H1 (cell line): ENCODE results near the gene GGT5. TPM values are rescaled to one million over a fixed set of nuclear protein-coding genes. Genes with fewer than 3 reads are reported as not detected.

Experiments used
- CTCF ChIA-PET: fragments of 300-600 bp; sonication (Branson Sonifier 250); formaldehyde crosslinking; loops from one replicate; lab custom pipeline; 2021; ENCODE audit not compliant: partially characterized antibody; lab: Charles Lee
- POLR2A ChIA-PET: fragments of 300-600 bp; sonication (Branson Sonifier 250); formaldehyde crosslinking; loops from one replicate; lab custom pipeline; 2021; ENCODE audit warnings: inconsistent platforms; ENCODE audit not compliant: partially characterized antibody; lab: Charles Lee
- DNase-seq, 2 experiments: peaks; one replicate each; pipeline versions ENCODE4 v3.0.0 to v3.0.0-alpha.2; 2010 to 2022; ENCODE audit warnings: low spot score in 2 of 2, low read depth in 1 of 2, mixed read lengths in 1 of 2
- FAIRE-seq: peaks from 2 replicates; lab custom pipeline; 2011; peaks lifted over from hg19 to GRCh38; lab: Jason Lieb, UNC
- H2AFZ ChIP-seq: 2 replicates; pipeline ENCODE4 v1.8.1; 2012; ENCODE audit warnings: low read length, inconsistent platforms
- H2AK5ac ChIP-seq: 2 replicates; pipeline ENCODE4 v1.6.1; 2013; ENCODE audit warnings: low read depth, low read length
- H2BK120ac ChIP-seq: replicated peaks from 2 replicates; pipeline ENCODE3; 2013; ENCODE audit warnings: low read depth, low read length, inconsistent platforms
- H2BK12ac ChIP-seq: 2 replicates; pipeline ENCODE4 v1.6.1; 2013; ENCODE audit warnings: low read depth, low read length
- H2BK15ac ChIP-seq: 2 replicates; pipeline ENCODE4 v1.6.1; 2013; ENCODE audit warnings: low read length
- H2BK20ac ChIP-seq: 2 replicates; pipeline ENCODE4 v1.6.1; 2013; ENCODE audit warnings: low read length
- H2BK5ac ChIP-seq: 2 replicates; pipeline ENCODE4 v1.6.1; 2013; ENCODE audit warnings: low read depth, low read length
- H3K14ac ChIP-seq: 2 replicates; pipeline ENCODE4 v1.6.1; 2013; ENCODE audit warnings: inconsistent platforms; ENCODE audit not compliant: insufficient read length
- H3K18ac ChIP-seq: 2 replicates; pipeline ENCODE4 v1.6.1; 2013; ENCODE audit warnings: low read length; ENCODE audit errors: extremely low read depth
- H3K23ac ChIP-seq: 2 replicates; pipeline ENCODE4 v1.6.1; 2013; ENCODE audit warnings: inconsistent platforms; ENCODE audit not compliant: insufficient read length
- H3K23me2 ChIP-seq: 2 replicates; pipeline ENCODE4 v1.6.1; 2013; ENCODE audit warnings: low read depth, low read length
- H3K27ac ChIP-seq: 2 replicates; pipeline ENCODE4 v1.6.1; 2011; ENCODE audit warnings: low read depth, low read length, inconsistent platforms
- H3K27me3 ChIP-seq, 4 experiments: replicated peaks in 1 of 4; 1 replicate in 1 of 4; 2 replicates in 3 of 4; pipeline versions ENCODE4 v1.6.1 to v1.8.1; 2011 to 2013; ENCODE audit warnings: low read length in 3 of 4, mild to moderate bottlenecking in 3 of 4, inconsistent platforms in 2 of 4, mixed read lengths in 2 of 4, moderate library complexity in 1 of 4; ENCODE audit not compliant: control insufficient read depth in 3 of 4, insufficient read depth in 3 of 4; ENCODE audit errors: extremely low read depth in 1 of 4
- H3K36me3 ChIP-seq, 4 experiments: 2 replicates each; pipeline versions ENCODE4 v1.6.1 to v1.8.1; 2011 to 2013; ENCODE audit warnings: mild to moderate bottlenecking in 4 of 4, low read length in 3 of 4, moderate library complexity in 2 of 4, control low read depth in 1 of 4, inconsistent platforms in 1 of 4; ENCODE audit not compliant: insufficient read depth in 4 of 4, control insufficient read depth in 2 of 4
- H3K4ac ChIP-seq: replicated peaks from 2 replicates; pipeline ENCODE3; 2013; ENCODE audit warnings: low read length, low read depth, mixed read lengths, inconsistent platforms; ENCODE audit not compliant: insufficient read length
- H3K4me1 ChIP-seq, 4 experiments: replicated peaks in 1 of 4; 1 replicate in 1 of 4; 2 replicates in 3 of 4; pipeline versions ENCODE4 v1.6.1 to v1.8.1; 2011 to 2013; ENCODE audit warnings: low read length in 3 of 4, inconsistent platforms in 2 of 4, mixed read lengths in 1 of 4; ENCODE audit not compliant: insufficient read depth in 4 of 4, control insufficient read depth in 3 of 4
- H3K4me2 ChIP-seq, 2 experiments: 2 replicates each; pipeline versions ENCODE4 v1.6.1 to v1.8.1; 2011 to 2013; ENCODE audit warnings: low read depth in 2 of 2, low read length in 2 of 2, control low read depth in 1 of 2, inconsistent platforms in 1 of 2, mild to moderate bottlenecking in 1 of 2; ENCODE audit not compliant: insufficient read depth in 1 of 2
- H3K4me3 ChIP-seq, 4 experiments: fragments of 200-600, 300-600 bp in 1 of 4; sonication (generic), shearing (Covaris generic), sonication (Bioruptor Twin) in 1 of 4; 2 replicates each; pipeline versions ENCODE4 v1.5.1 to v1.8.1; 2011 to 2016; ENCODE audit warnings: low read length in 4 of 4, low read depth in 3 of 4, control low read depth in 2 of 4, inconsistent platforms in 2 of 4, mild to moderate bottlenecking in 2 of 4, mixed read lengths in 1 of 4, moderate library complexity in 1 of 4; ENCODE audit not compliant: insufficient read depth in 2 of 4; ENCODE audit errors: extremely low read depth in 1 of 4
- H3K56ac ChIP-seq: replicated peaks from 2 replicates; pipeline ENCODE3; 2013; ENCODE audit warnings: low read depth, mild to moderate bottlenecking, mixed read lengths, low read length, inconsistent platforms; ENCODE audit not compliant: insufficient read length
- H3K79me1 ChIP-seq: 2 replicates; pipeline ENCODE4 v1.6.1; 2013; ENCODE audit warnings: low read depth, low read length, control low read depth
- H3K79me2 ChIP-seq, 2 experiments: 2 replicates each; pipeline versions ENCODE4 v1.6.1 to v1.8.1; 2012 to 2013; ENCODE audit warnings: low read length in 2 of 2, mild to moderate bottlenecking in 2 of 2, inconsistent platforms in 1 of 2; ENCODE audit not compliant: insufficient read depth in 2 of 2, control insufficient read depth in 1 of 2
- H3K9ac ChIP-seq, 4 experiments: replicated peaks in 1 of 4; 1 replicate in 1 of 4; 2 replicates in 3 of 4; pipeline versions ENCODE4 v1.6.1 to v1.8.1; 2011 to 2013; ENCODE audit warnings: low read depth in 3 of 4, low read length in 3 of 4, control low read depth in 2 of 4, mild to moderate bottlenecking in 2 of 4, moderate library complexity in 2 of 4, inconsistent platforms in 1 of 4; ENCODE audit errors: extremely low read depth in 1 of 4
- H3K9me3 ChIP-seq, 2 experiments: 2 replicates each; pipeline versions ENCODE4 v1.6.1 to v1.8.1; 2012 to 2013; ENCODE audit warnings: mild to moderate bottlenecking in 2 of 2, moderate library complexity in 2 of 2, control low read depth in 1 of 2, inconsistent platforms in 1 of 2, low read depth in 1 of 2, low read length in 1 of 2, mixed read lengths in 1 of 2; ENCODE audit not compliant: insufficient read depth in 2 of 2
- H4K20me1 ChIP-seq, 2 experiments: replicated peaks in 1 of 2; 2 replicates each; pipeline versions ENCODE3 to v1.8.1; 2011 to 2013; ENCODE audit warnings: inconsistent platforms in 2 of 2, low read length in 2 of 2, mild to moderate bottlenecking in 1 of 2; ENCODE audit not compliant: insufficient read depth in 2 of 2, control insufficient read depth in 1 of 2
- H4K5ac ChIP-seq: 2 replicates; pipeline ENCODE4 v1.6.1; 2013; ENCODE audit warnings: low read length, low read depth, mixed read lengths, inconsistent platforms; ENCODE audit not compliant: insufficient read length
- H4K8ac ChIP-seq: 2 replicates; pipeline ENCODE4 v1.8.0; 2013; ENCODE audit warnings: mild to moderate bottlenecking, moderate library complexity, low read length, inconsistent platforms; ENCODE audit not compliant: insufficient read depth; ENCODE audit errors: extremely low read depth
- H4K91ac ChIP-seq: replicated peaks from 2 replicates; pipeline ENCODE3; 2013; ENCODE audit warnings: low read length, mixed read lengths, inconsistent platforms; ENCODE audit not compliant: insufficient read length
- ASH2L ChIP-seq: fragments of 200-600, 300-600 bp; sonication (generic); IDR thresholded peaks from one replicate; pipeline ENCODE4 v1.7.1; 2017; ENCODE audit warnings: low read length
- CBX8 ChIP-seq: fragments of 300-800, 300-1000 bp; sonication (generic); IDR thresholded peaks from 2 replicates; pipeline ENCODE4 v1.7.1; 2016; ENCODE audit warnings: low read depth, low read length, borderline replicate concordance
- CHD1 ChIP-seq: IDR thresholded peaks from 2 replicates; pipeline ENCODE4 v1.6.1; 2012; ENCODE audit warnings: low read depth, low read length, improper control_type of control experiment
- JUND ChIP-seq: IDR thresholded peaks from 2 replicates; pipeline ENCODE4 v1.6.1; 2011; ENCODE audit warnings: mild to moderate bottlenecking, improper control_type of control experiment, low read length
- KDM4A ChIP-seq: IDR thresholded peaks from one replicate; pipeline ENCODE4 v1.7.1; 2012; ENCODE audit warnings: low read depth, mild to moderate bottlenecking, moderate library complexity, low read length, inconsistent platforms; ENCODE audit not compliant: severe bottlenecking
- KDM5A ChIP-seq: fragments of 200-600 bp; IDR thresholded peaks from 2 replicates; pipeline ENCODE4 v1.7.1; 2012; ENCODE audit warnings: mild to moderate bottlenecking, low read length, inconsistent platforms, mixed read lengths
- NRF1 ChIP-seq: IDR thresholded peaks from 2 replicates; pipeline ENCODE4 v1.6.1; 2011; ENCODE audit warnings: mild to moderate bottlenecking, low read depth, low read length, improper control_type of control experiment
- RAD21 ChIP-seq, 2 experiments: IDR thresholded peaks in 1 of 2; conservative IDR thresholded peaks in 1 of 2; 2 replicates each; pipeline ENCODE4 v1.6.1; 2011; ENCODE audit warnings: low read depth in 2 of 2, low read length in 2 of 2, improper control_type of control experiment in 1 of 2, inconsistent platforms in 1 of 2, mild to moderate bottlenecking in 1 of 2, moderate library complexity in 1 of 2
- RBBP5 ChIP-seq: IDR thresholded peaks from 2 replicates; pipeline ENCODE4 v1.7.1; 2012; ENCODE audit warnings: low read depth, mild to moderate bottlenecking, inconsistent platforms, low read length, moderate library complexity, borderline replicate concordance
- RNF2 ChIP-seq: fragments of 200-900, 300-1000 bp; sonication (generic); IDR thresholded peaks from 2 replicates; pipeline ENCODE4 v1.7.1; 2016; ENCODE audit warnings: borderline replicate concordance, low read depth, mild to moderate bottlenecking, antibody characterized with exemption, low read length; ENCODE audit not compliant: poor library complexity, severe bottlenecking; ENCODE audit errors: missing control alignments
- RXRA ChIP-seq: IDR thresholded peaks from 2 replicates; pipeline ENCODE4 v1.6.1; 2011; ENCODE audit warnings: low read depth, mild to moderate bottlenecking, low read length, moderate library complexity; ENCODE audit not compliant: insufficient read depth
- SIRT6 ChIP-seq: IDR thresholded peaks from one replicate; pipeline ENCODE4 v1.7.1; 2012; ENCODE audit warnings: low read length, inconsistent platforms
- SP1 ChIP-seq: IDR thresholded peaks from 2 replicates; pipeline ENCODE4 v1.6.1; 2011; ENCODE audit warnings: low read depth, low read length
- TBP ChIP-seq: IDR thresholded peaks from 2 replicates; pipeline ENCODE4 v1.6.1; 2011; ENCODE audit warnings: low read depth, low read length, improper control_type of control experiment
- WGBS, 2 experiments: shearing (Covaris generic) in 1 of 2; methylation state at CpG; one replicate each; pipeline versions ENCODE4 v1.1.6 to v1.1.7; 2013 to 2015; ENCODE audit warnings: low lambda C conversion rate in 2 of 2, mixed read lengths in 2 of 2, inconsistent platforms in 1 of 2, low coverage in 1 of 2, missing lambda C conversion rate in 1 of 2; ENCODE audit not compliant: insufficient replicate concordance in 2 of 2, insufficient coverage in 1 of 2, insufficient read length in 1 of 2; ENCODE audit errors: extremely low coverage in 1 of 2, missing lambda C conversion rate in 1 of 2; 5-methylcytosine and 5-hydroxymethylcytosine counted together
- polyA plus RNA-seq, 7 experiments: library from polyadenylated mRNA; depleted of rRNA in 3 of 7; stranded (reverse) in 5 of 7; unstranded in 2 of 7; fragments of >200 nt in 5 of 7; fragments of 200-250 nt in 2 of 7; gene quantifications; 1 replicate in 5 of 7; 2 replicates in 1 of 7; 4 replicates in 1 of 7; pipeline versions ENCODE4 v1.2.1 to v1.2.3, GENCODE V29; 2011 to 2013; ENCODE audit warnings: missing spikeins in 2 of 7, mixed read lengths in 2 of 7
- total RNA-seq: library from RNA; stranded (reverse); fragmentation: NEBNext Ultra II Directional; extraction: Animal tissue kit (Norgen Biotek cat#: 25700); gene quantifications from 2 replicates; pipeline ENCODE4 v1.2.1, GENCODE V29; 2021

Gene GGT5
- total and polyA plus RNA-seq, 2 of the 8 experiments (the other 6 are each of a cell fraction or from before 2014, with no cell fraction given), result 0.05 TPM; not detected in 1

- Histone ChIP-seq H3K27me3 (no peaks in the 10 kb centered on the region), H4K91ac (no peak overlapping the region), H2AK5ac (no peak overlapping the region), H2BK20ac (no peak overlapping the region), H3K14ac (no peak overlapping the region), H3K23ac (no peak overlapping the region), H4K5ac (no peak overlapping the region), H4K20me1 (no peaks in the 10 kb centered on the region), H3K79me1 (no peaks in the 10 kb centered on the region), H3K4me1 (no peaks in the 10 kb centered on the region), H2BK120ac (no peak overlapping the region), H3K4ac (no peak overlapping the region), H3K9me3 (peaks cover 0 to 5% of the 10 kb centered on the region in 2 experiments; a peak in 2 of 4 replicates), H3K4me3 (no peak overlapping the region), H3K9ac (no peak overlapping the region), H3K23me2 (no peaks in the 10 kb centered on the region), H2BK12ac (no peak overlapping the region), H2BK15ac (no peak overlapping the region), H3K4me2 (no peak overlapping the region), H3K27ac (no peak overlapping the region), H4K8ac (no peak overlapping the region), H2AFZ (no peak overlapping the region), H3K36me3 (no peaks in the 10 kb centered on the region), H3K18ac (no peak overlapping the region), H3K56ac (no peak overlapping the region), H3K79me2 (no peaks in the 10 kb centered on the region), H2BK5ac (no peak overlapping the region)
- CTCF ChIA-PET, result interaction anchor here (0.9 to 6.0 kb wide), 5 partner anchors 10 to 54 kb away, joined by 3 to 37 read pairs (median 4); no protein-coding TSS in a partner anchor
- FAIRE-seq, result no peak
- POLR2A ChIA-PET, result interaction anchor here (0.5 kb wide), 1 partner anchor 343 kb away, joined by 3 read pairs; no protein-coding TSS in a partner anchor
- no peak for DNase-seq
- WGBS, 2 experiments, result 87% methylated on average over 7 of the region's 7 CpGs; no CpG with 5 or more reads in 1 of the 2 experiments
- TF ChIP-seq SP1 (no peak), NRF1 (no peak), ASH2L (no peak), CBX8 (no peak), RBBP5 (no peak), KDM4A (no peak), TBP (no peak), KDM5A (no peak), CHD1 (no peak), SIRT6 (no peak), RAD21 (IDR thresholded peaks at IDR 0.05 in 1 of 2, conservative IDR thresholded peaks at IDR 0.05 in 1 of 2; ENCODE audit: low read depth in 2 of 2, low read length in 2 of 2) (no peak), RXRA (no peak), RNF2 (no peak), JUND (no peak)
These were observed 44.2 kb downstream of the GGT5 start for GRCh38 chr22:24200619-24201212.
